ENCODE measurements around the gene JAG2. TPM values are rescaled to one million over a fixed set of nuclear protein-coding genes. Genes with fewer than 3 reads are reported as not detected.
A peak's percentile ranks its signal among the peaks of the same experiment; 100 is the strongest.

JAG2 gene
- total and polyA plus RNA-seq, 2 of the 13 experiments (the other 11 are each of a cell fraction or from before 2014, with no cell fraction given) = 0.04 to 0.16 TPM

DNA sequence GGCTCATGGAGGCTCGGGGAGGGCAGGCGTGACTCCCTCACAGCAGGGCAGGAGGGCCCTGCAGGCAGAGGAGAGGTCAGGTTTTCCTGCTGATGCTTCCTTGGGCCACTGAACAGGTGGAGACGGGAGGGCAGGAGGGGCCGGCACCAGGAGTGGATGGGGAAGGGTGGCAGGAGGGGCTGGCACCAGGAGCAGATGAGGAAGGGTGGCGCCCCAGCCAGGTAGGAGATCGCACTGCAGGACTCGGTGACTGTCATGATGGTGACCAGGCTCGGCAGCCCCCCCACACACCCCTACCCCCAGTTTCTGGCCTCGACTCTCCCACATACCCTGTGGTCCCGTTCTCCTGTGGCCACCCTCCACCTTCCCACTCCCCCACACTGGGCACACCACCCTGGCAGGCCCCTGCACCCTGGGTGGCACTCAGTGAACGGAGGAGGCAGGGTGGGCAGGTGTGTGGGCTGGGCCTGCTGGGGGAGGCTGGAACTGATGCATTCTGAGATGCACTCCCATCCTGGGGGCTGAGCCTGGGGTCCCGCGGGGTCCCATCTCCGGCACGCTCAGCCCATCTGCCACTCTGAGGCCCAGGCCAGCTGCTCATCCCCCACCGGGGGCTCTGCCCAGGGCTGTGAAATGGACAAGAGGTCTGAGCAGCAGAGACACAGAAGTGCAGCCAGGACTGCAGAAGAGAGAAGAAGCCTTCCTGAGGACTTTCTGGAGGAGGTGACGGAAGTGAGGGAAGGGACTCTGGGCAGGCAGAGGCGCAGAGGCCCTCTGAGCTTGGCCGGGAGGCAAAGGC is 9.7 kb upstream of the JAG2 start:
- Histone ChIP-seq H4K20me1 (ENCODE audit: insufficient read depth, low read length) (0 out of 2 replicates have a peak, but pooled peaks cover 3% of the 10 kb centered on the region), H3K27me3 (ENCODE audit: control insufficient read depth in 1 of 2, insufficient read depth in 2 of 2, low read length in 2 of 2) (peaks cover 19 to 84% of the 10 kb centered on the region in 2 experiments), H2AFZ (ENCODE audit: low read length) (no peak overlapping the region), H3K4me3 (replicated peaks in 1 of 3; ENCODE audit: insufficient read depth in 1 of 3, low read depth in 2 of 3, low read length in 3 of 3) (no peak overlapping the region), H3K27ac (ENCODE audit: extremely low read length, insufficient read depth, low read length) (no peak overlapping the region), H3K79me2 (ENCODE audit: insufficient read depth, low read length) (no peaks in the 10 kb centered on the region), H3K9ac (ENCODE audit: insufficient read depth, low read depth, low read length) (no peak overlapping the region), H3K36me3 (replicated peaks in 1 of 2; ENCODE audit: control insufficient read depth in 1 of 2, insufficient read depth in 2 of 2, low read length in 2 of 2) (no peaks in the 10 kb centered on the region), H3K9me3 (ENCODE audit: low read length) (no peaks in the 10 kb centered on the region), H3K4me2 (ENCODE audit: low read depth, low read length) (no peak overlapping the region), H3K4me1 (ENCODE audit: insufficient read depth, low read length) (peaks cover 19% of the 10 kb centered on the region; the same call in 1 of the 2 replicates)
- in situ Hi-C loops (cut with HindIII; ENCODE audit: extremely low pct_ligation_motif_present, low pct_unique_long_range_greater_than_20kb) (no loop called here), intact Hi-C loops (cut with micrococcal nuclease; ENCODE audit: unreplicated experiment) (no loop called here)
- FAIRE-seq = no peak
- BruUV-seq (replicated peaks) = no TSS peak
- ChIA-PET CTCF (ENCODE audit: low intra/inter-chr PET ratio, low total read pairs) (no interaction called here), POLR2A (no interaction called here)
- no peak for DNase-seq (ENCODE audit: low spot score)
- WGBS (ENCODE audit: low lambda C conversion rate) = 29% methylated on average over 10 of the region's 19 CpGs
- ATAC-seq = no peak
- TF ChIP-seq, protein P1, sequence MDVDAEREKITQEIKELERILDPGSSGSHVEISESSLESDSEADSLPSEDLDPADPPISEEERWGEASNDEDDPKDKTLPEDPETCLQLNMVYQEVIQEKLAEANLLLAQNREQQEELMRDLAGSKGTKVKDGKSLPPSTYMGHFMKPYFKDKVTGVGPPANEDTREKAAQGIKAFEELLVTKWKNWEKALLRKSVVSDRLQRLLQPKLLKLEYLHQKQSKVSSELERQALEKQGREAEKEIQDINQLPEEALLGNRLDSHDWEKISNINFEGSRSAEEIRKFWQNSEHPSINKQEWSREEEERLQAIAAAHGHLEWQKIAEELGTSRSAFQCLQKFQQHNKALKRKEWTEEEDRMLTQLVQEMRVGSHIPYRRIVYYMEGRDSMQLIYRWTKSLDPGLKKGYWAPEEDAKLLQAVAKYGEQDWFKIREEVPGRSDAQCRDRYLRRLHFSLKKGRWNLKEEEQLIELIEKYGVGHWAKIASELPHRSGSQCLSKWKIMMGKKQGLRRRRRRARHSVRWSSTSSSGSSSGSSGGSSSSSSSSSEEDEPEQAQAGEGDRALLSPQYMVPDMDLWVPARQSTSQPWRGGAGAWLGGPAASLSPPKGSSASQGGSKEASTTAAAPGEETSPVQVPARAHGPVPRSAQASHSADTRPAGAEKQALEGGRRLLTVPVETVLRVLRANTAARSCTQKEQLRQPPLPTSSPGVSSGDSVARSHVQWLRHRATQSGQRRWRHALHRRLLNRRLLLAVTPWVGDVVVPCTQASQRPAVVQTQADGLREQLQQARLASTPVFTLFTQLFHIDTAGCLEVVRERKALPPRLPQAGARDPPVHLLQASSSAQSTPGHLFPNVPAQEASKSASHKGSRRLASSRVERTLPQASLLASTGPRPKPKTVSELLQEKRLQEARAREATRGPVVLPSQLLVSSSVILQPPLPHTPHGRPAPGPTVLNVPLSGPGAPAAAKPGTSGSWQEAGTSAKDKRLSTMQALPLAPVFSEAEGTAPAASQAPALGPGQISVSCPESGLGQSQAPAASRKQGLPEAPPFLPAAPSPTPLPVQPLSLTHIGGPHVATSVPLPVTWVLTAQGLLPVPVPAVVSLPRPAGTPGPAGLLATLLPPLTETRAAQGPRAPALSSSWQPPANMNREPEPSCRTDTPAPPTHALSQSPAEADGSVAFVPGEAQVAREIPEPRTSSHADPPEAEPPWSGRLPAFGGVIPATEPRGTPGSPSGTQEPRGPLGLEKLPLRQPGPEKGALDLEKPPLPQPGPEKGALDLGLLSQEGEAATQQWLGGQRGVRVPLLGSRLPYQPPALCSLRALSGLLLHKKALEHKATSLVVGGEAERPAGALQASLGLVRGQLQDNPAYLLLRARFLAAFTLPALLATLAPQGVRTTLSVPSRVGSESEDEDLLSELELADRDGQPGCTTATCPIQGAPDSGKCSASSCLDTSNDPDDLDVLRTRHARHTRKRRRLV (CRISPR knock-in tag; IDR thresholded peaks at IDR 0.05) = no peak
- TF ChIP-seq CCAR2 (optimal IDR thresholded peaks at IDR 0.05; ENCODE audit: low read depth, low read length) = no peak
- TF ChIP-seq, protein P2, sequence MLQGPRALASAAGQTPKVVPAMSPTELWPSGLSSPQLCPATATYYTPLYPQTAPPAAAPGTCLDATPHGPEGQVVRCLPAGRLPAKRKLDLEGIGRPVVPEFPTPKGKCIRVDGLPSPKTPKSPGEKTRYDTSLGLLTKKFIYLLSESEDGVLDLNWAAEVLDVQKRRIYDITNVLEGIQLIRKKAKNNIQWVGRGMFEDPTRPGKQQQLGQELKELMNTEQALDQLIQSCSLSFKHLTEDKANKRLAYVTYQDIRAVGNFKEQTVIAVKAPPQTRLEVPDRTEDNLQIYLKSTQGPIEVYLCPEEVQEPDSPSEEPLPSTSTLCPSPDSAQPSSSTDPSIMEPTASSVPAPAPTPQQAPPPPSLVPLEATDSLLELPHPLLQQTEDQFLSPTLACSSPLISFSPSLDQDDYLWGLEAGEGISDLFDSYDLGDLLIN (CRISPR knock-in tag; IDR thresholded peaks at IDR 0.05; ENCODE audit: borderline replicate concordance) = no peak
- no peak for TF ChIP-seq GTF2F1 (IDR thresholded peaks at IDR 0.05; ENCODE audit: low read length)
- TF ChIP-seq HNRNPL (IDR thresholded peaks at IDR 0.05; ENCODE audit: low read depth, low read length) = 0 out of 2 replicates have a peak, but pooled peaks have one; percentile 19
